HCT116 (cell line): ENCODE measurements around the gene SP100. TPM values are rescaled to one million over a fixed set of nuclear protein-coding genes. Genes with fewer than 3 reads are reported as not detected.

Experiments
- ATAC-seq: fragments of 200-7000 bp; cut with Tn5 transposase; 2 replicates; pipeline ENCODE4 v1.9.1; 2020; ENCODE audit warnings: mild to moderate bottlenecking, moderate library complexity
- BruUV-seq: library from RNA; stranded (reverse); fragments of 400-500 nt; replicated peaks from 2 replicates; lab custom pipeline; 2021; lab: Mats Ljungman, UMichigan
- CTCF ChIA-PET: fragments of 300-600 bp; sonication (Branson Sonifier 250); formaldehyde crosslinking; loops from one replicate; lab custom pipeline; 2021; ENCODE audit warnings: antibody characterized with exemption; lab: Charles Lee
- POLR2A ChIA-PET: fragments of 300-600, 350-600 bp; sonication (Branson Sonifier 250); formaldehyde crosslinking; loops from one replicate; lab custom pipeline; 2021; ENCODE audit warnings: antibody characterized with exemption; lab: Charles Lee
- RAD21 ChIA-PET, 2 experiments: fragments of 300-600 bp; sonication (Branson Sonifier 250); formaldehyde crosslinking; loops; one replicate each; lab custom pipeline; 2023; ENCODE audit warnings: low total read pairs in 2 of 2; ENCODE audit not compliant: uncharacterized antibody in 2 of 2, unreplicated experiment in 2 of 2, low non-redundant PET in 1 of 2; lab: Charles Lee
- DNase-seq: peaks from one replicate; pipeline ENCODE4 v3.0.0-alpha.2; 2010; ENCODE audit warnings: low read depth, low spot score
- H2AFZ ChIP-seq: fragments of 200-600 bp; shearing (Covaris generic), sonication (generic); 2 replicates; pipeline ENCODE4 v1.6.1; 2017; ENCODE audit warnings: low read depth, mixed run types, mixed read lengths, antibody characterized with exemption, low read length; ENCODE audit not compliant: poor library complexity, severe bottlenecking
- H3K27ac ChIP-seq: 2 replicates; pipeline ENCODE4 v1.5.1; 2012; ENCODE audit warnings: low read depth, low read length
- H3K27me3 ChIP-seq: fragments of 200-600 bp; sonication (generic); 2 replicates; pipeline ENCODE4 v1.6.1; 2016; ENCODE audit warnings: mixed run types, low read length, mixed read lengths; ENCODE audit not compliant: insufficient read depth
- H3K36me3 ChIP-seq, 2 experiments: fragments of 200-500 bp in 1 of 2; fragments of 200-600 bp in 1 of 2; sonication (Bioruptor generic) in 1 of 2; sonication (generic) in 1 of 2; 2 replicates each; pipeline versions ENCODE4 v1.5.1 to v1.6.1; 2014 to 2016; ENCODE audit warnings: low read length in 2 of 2, inconsistent platforms in 1 of 2, mixed read lengths in 1 of 2, mixed run types in 1 of 2; ENCODE audit not compliant: insufficient read depth in 2 of 2, control insufficient read depth in 1 of 2
- H3K4me1 ChIP-seq, 2 experiments: fragments of 200-600 bp in 1 of 2; sonication (generic) in 1 of 2; 2 replicates each; pipeline versions ENCODE4 v1.5.1 to v1.6.1; 2012 to 2017; ENCODE audit warnings: low read length in 2 of 2, inconsistent platforms in 1 of 2, mild to moderate bottlenecking in 1 of 2, mixed read lengths in 1 of 2, mixed run types in 1 of 2, moderate library complexity in 1 of 2; ENCODE audit not compliant: insufficient read depth in 2 of 2, control insufficient read depth in 1 of 2
- H3K4me2 ChIP-seq: fragments of 200-600 bp; sonication (generic); 2 replicates; pipeline ENCODE4 v1.6.1; 2017; ENCODE audit warnings: mixed run types, low read length, mixed read lengths
- H3K4me3 ChIP-seq, 2 experiments: fragments of 200-600 bp in 1 of 2; sonication (generic) in 1 of 2; replicated peaks in 1 of 2; 2 replicates each; pipeline ENCODE4 v1.5.1; 2011 to 2016; ENCODE audit warnings: low read length in 2 of 2, control low read depth in 1 of 2, low read depth in 1 of 2, mild to moderate bottlenecking in 1 of 2, mixed read lengths in 1 of 2, mixed run types in 1 of 2
- H3K79me2 ChIP-seq: fragments of 200-600 bp; sonication (generic); 2 replicates; pipeline ENCODE4 v1.6.1; 2017; ENCODE audit warnings: mild to moderate bottlenecking, mixed run types, low read length, moderate library complexity, mixed read lengths; ENCODE audit not compliant: insufficient read depth
- H3K9ac ChIP-seq: fragments of 200-600 bp; sonication (generic); 2 replicates; pipeline ENCODE4 v1.6.1; 2016; ENCODE audit warnings: low read length, mixed read lengths
- H3K9me2 ChIP-seq: fragments of 200-600 bp; sonication (generic), shearing (Covaris generic); 2 replicates; pipeline ENCODE4 v1.6.1; 2017; ENCODE audit warnings: mixed run types, mild to moderate bottlenecking, moderate library complexity; ENCODE audit not compliant: insufficient read depth
- H3K9me3 ChIP-seq, 2 experiments: fragments of 200-500 bp in 1 of 2; fragments of 200-600 bp in 1 of 2; sonication (Bioruptor generic) in 1 of 2; sonication (generic) in 1 of 2; 2 replicates each; pipeline ENCODE4 v1.6.1; 2014 to 2017; ENCODE audit warnings: low read length in 2 of 2, mixed read lengths in 2 of 2, inconsistent platforms in 1 of 2, low read depth in 1 of 2, mild to moderate bottlenecking in 1 of 2, mixed run types in 1 of 2, moderate library complexity in 1 of 2; ENCODE audit not compliant: control insufficient read depth in 1 of 2, insufficient read depth in 1 of 2
- H4K20me1 ChIP-seq: fragments of 200-600 bp; sonication (generic), shearing (Covaris generic); 2 replicates; pipeline ENCODE4 v1.6.1; 2017; ENCODE audit warnings: mixed run types, mild to moderate bottlenecking, moderate library complexity; ENCODE audit not compliant: insufficient read depth
- ATF3 ChIP-seq: IDR thresholded peaks from 2 replicates; pipeline ENCODE4 v1.6.1; 2012
- CBX3 ChIP-seq: IDR thresholded peaks from 2 replicates; pipeline ENCODE4 v1.6.1; 2012; ENCODE audit warnings: low read depth
- CEBPB ChIP-seq: IDR thresholded peaks from 2 replicates; pipeline ENCODE4 v1.6.1; 2012; ENCODE audit warnings: low read depth
- CTCF ChIP-seq, 3 experiments: fragments of 200-600 bp in 1 of 3; sonication (generic) in 1 of 3; IDR thresholded peaks in 2 of 3; conservative IDR thresholded peaks in 1 of 3; 2 replicates each; pipeline ENCODE4 v1.5.1; 2012 to 2017; ENCODE audit warnings: low read depth in 2 of 3, low read length in 2 of 3, antibody characterized with exemption in 1 of 3, borderline replicate concordance in 1 of 3, control low read depth in 1 of 3, mild to moderate bottlenecking in 1 of 3, mixed read lengths in 1 of 3, mixed run types in 1 of 3, moderate library complexity in 1 of 3; ENCODE audit not compliant: insufficient read depth in 1 of 3
- EGR1 ChIP-seq: IDR thresholded peaks from 2 replicates; pipeline ENCODE4 v1.6.1; 2012; ENCODE audit warnings: low read depth
- ELF1 ChIP-seq: IDR thresholded peaks from 2 replicates; pipeline ENCODE4 v1.6.1; 2012; ENCODE audit warnings: low read depth, borderline replicate concordance
- EZH2 ChIP-seq: fragments of 200-600 bp; sonication (generic); IDR thresholded peaks from 2 replicates; pipeline ENCODE4 v1.6.1; 2017; ENCODE audit warnings: antibody characterized with exemption, mixed run types
- EZH2phosphoT487 ChIP-seq: fragments of 200-600 bp; IDR thresholded peaks from 2 replicates; pipeline ENCODE4 v1.6.1; 2018; ENCODE audit warnings: antibody characterized with exemption, borderline replicate concordance
- FOSL1 ChIP-seq: IDR thresholded peaks from 2 replicates; pipeline ENCODE4 v1.6.1; 2012; ENCODE audit warnings: low read depth
- JUND ChIP-seq: IDR thresholded peaks from 2 replicates; pipeline ENCODE4 v1.6.1; 2012
- MAX ChIP-seq: IDR thresholded peaks from 2 replicates; pipeline ENCODE4 v1.6.1; 2012
- POLR2A ChIP-seq: IDR thresholded peaks from 2 replicates; pipeline ENCODE4 v1.7.0; 2011; ENCODE audit warnings: borderline replicate concordance; ENCODE audit not compliant: insufficient read depth, insufficient read length; ENCODE audit errors: extremely low read depth
- POLR2AphosphoS5 ChIP-seq: IDR thresholded peaks from 2 replicates; pipeline ENCODE4 v1.6.1; 2011; ENCODE audit warnings: mild to moderate bottlenecking, low read depth, low read length, moderate library complexity
- RAD21 ChIP-seq: IDR thresholded peaks from 2 replicates; pipeline ENCODE4 v1.6.1; 2012; ENCODE audit warnings: low read depth, mild to moderate bottlenecking
- REST ChIP-seq: IDR thresholded peaks from 2 replicates; pipeline ENCODE4 v1.6.1; 2012; ENCODE audit warnings: low read depth
- SIN3A ChIP-seq: IDR thresholded peaks from 2 replicates; pipeline ENCODE4 v1.6.1; 2012; ENCODE audit warnings: low read depth
- SP1 ChIP-seq: IDR thresholded peaks from 2 replicates; pipeline ENCODE4 v1.6.1; 2012; ENCODE audit warnings: low read depth
- TCF7L2 ChIP-seq: IDR thresholded peaks from 2 replicates; pipeline ENCODE4 v1.7.0; 2011; ENCODE audit warnings: borderline replicate concordance, inconsistent platforms; ENCODE audit not compliant: insufficient read depth, insufficient read length; ENCODE audit errors: extremely low read depth
- YY1 ChIP-seq: IDR thresholded peaks from 2 replicates; pipeline ENCODE4 v1.6.1; 2011; ENCODE audit warnings: low read length, low read depth, moderate library complexity, mild to moderate bottlenecking; ENCODE audit not compliant: insufficient replicate concordance; ENCODE audit errors: extremely low read depth
- ZBTB33 ChIP-seq: IDR thresholded peaks from 2 replicates; pipeline ENCODE4 v1.6.1; 2011; ENCODE audit warnings: mild to moderate bottlenecking, low read length, moderate library complexity; ENCODE audit not compliant: insufficient replicate concordance; ENCODE audit errors: extremely low read depth
- ZFX ChIP-seq: fragments of 450-650 bp; IDR thresholded peaks from 2 replicates; pipeline ENCODE4 v1.6.1; 2017
- ZNF274 ChIP-seq: fragments of 200-500 bp; sonication (Bioruptor generic); IDR thresholded peaks from 2 replicates; pipeline ENCODE4 v1.6.1; 2014; ENCODE audit warnings: mild to moderate bottlenecking, low read depth, low read length, inconsistent platforms
- intact Hi-C: fragments of 100-400 bp; cut with micrococcal nuclease; formaldehyde crosslinking; loops from 2 replicates; pipeline ENCODE4 v1.10.0; 2022
- total RNA-seq: library from RNA; stranded (reverse); gene quantifications from one replicate; pipeline ENCODE4 v1.2.1, GENCODE V29; 2021; ENCODE audit not compliant: unreplicated experiment

SP100 gene
- total RNA-seq, 1 experiment from 2014 or later = 48.1 TPM

GRCh38 chr2:230472621-230473018, 56.6 kb downstream of the SP100 start:
- no peaks in the 10 kb centered on the region for H3K27me3 ChIP-seq
- H3K36me3 ChIP-seq = no peaks in the 10 kb centered on the region
- no peak overlapping the region for H3K27ac ChIP-seq
- H3K9me3 ChIP-seq = no peaks in the 10 kb centered on the region
- ChIA-PET RAD21 (no interaction called here), CTCF (no interaction called here), POLR2A (no interaction called here)
- no peaks in the 10 kb centered on the region for H3K9me2 ChIP-seq
- no peak overlapping the region for H3K9ac ChIP-seq
- ATAC-seq = peak; percentile 54
- no peaks in the 10 kb centered on the region for H3K79me2 ChIP-seq
- BruUV-seq = no TSS peak
- peaks cover 0 to 16% of the 10 kb centered on the region in 2 experiments; a peak in 2 of 4 replicates for H3K4me1 ChIP-seq
- no peaks in the 10 kb centered on the region for H4K20me1 ChIP-seq
- H2AFZ ChIP-seq = no peak overlapping the region
- intact Hi-C loops = no loop called here
- H3K4me3 ChIP-seq = no peak overlapping the region
- peak; percentile 16 for DNase-seq
- peak overlapping the region; percentile 23 for H3K4me2 ChIP-seq
- TF ChIP-seq EZH2phosphoT487 = no peak
- no peak for TF ChIP-seq ELF1
- no peak for TF ChIP-seq YY1
- TF ChIP-seq POLR2AphosphoS5 = no peak
- TF ChIP-seq FOSL1 = peak; percentile 27; the same call in 1 of the 2 replicates
- peak; percentile 53 for TF ChIP-seq JUND
- no peak for TF ChIP-seq REST
- TF ChIP-seq EGR1 = no peak
- TF ChIP-seq CEBPB = peak; percentile 36; the same call in 1 of the 2 replicates
- TF ChIP-seq ATF3 = no peak
- TF ChIP-seq SIN3A = no peak
- TF ChIP-seq CTCF (IDR thresholded peaks at IDR 0.05 in 2 of 3, conservative IDR thresholded peaks at IDR 0.05 in 1 of 3; ENCODE audit: borderline replicate concordance in 1 of 3, insufficient read depth in 1 of 3, low read depth in 2 of 3, low read length in 2 of 3) = no peak
- no peak for TF ChIP-seq CBX3
- TF ChIP-seq MAX = no peak
- no peak for TF ChIP-seq EZH2
- TF ChIP-seq SP1 = peak; percentile 14; the same call in 1 of the 2 replicates
- no peak for TF ChIP-seq RAD21
- no peak for TF ChIP-seq ZBTB33
- no peak for TF ChIP-seq ZFX
- no peak for TF ChIP-seq ZNF274
- no peak for TF ChIP-seq TCF7L2
- TF ChIP-seq POLR2A = no peak
